MCF 10A (cell line): Measurements from ENCODE around the gene ZSWIM6. TPM values are rescaled to one million over a fixed set of nuclear protein-coding genes. Genes with fewer than 3 reads are reported as not detected.

Source experiments
- BruUV-seq: library from RNA; stranded (reverse); fragments of 400-500 nt; replicated peaks from 2 replicates; lab custom pipeline; 2021; lab: Mats Ljungman, UMichigan
- CTCF ChIA-PET: fragments of 300-600 bp; sonication (Branson Sonifier 250); formaldehyde crosslinking; extraction: SDS; loops from one replicate; lab custom pipeline; 2021; ENCODE audit warnings: antibody characterized with exemption, inconsistent platforms; lab: Yijun Ruan, JAX
- POLR2A ChIA-PET: fragments of 300-600, 350-650 bp; sonication (Branson Sonifier 250); formaldehyde crosslinking; extraction: SDS; loops from one replicate; lab custom pipeline; 2020; ENCODE audit warnings: antibody characterized with exemption, inconsistent platforms; lab: Yijun Ruan, JAX
- DNase-seq: peaks from one replicate; pipeline ENCODE4 v3.0.0-alpha.2; 2018; ENCODE audit not compliant: unreplicated experiment
- H3K27ac Mint-ChIP-seq: one replicate; pipeline ENCODE4 v1.8.0; 2022; ENCODE audit warnings: mild to moderate bottlenecking, low read depth, mixed read lengths; ENCODE audit not compliant: unreplicated experiment
- H3K27me3 Mint-ChIP-seq: one replicate; pipeline ENCODE4 v1.8.0; 2022; ENCODE audit warnings: mixed read lengths; ENCODE audit not compliant: insufficient read depth, unreplicated experiment
- H3K36me3 Mint-ChIP-seq: one replicate; pipeline ENCODE4 v1.8.0; 2022; ENCODE audit warnings: mild to moderate bottlenecking, moderate library complexity, mixed read lengths; ENCODE audit not compliant: insufficient read depth, unreplicated experiment
- H3K4me1 Mint-ChIP-seq: one replicate; pipeline ENCODE4 v1.8.0; 2022; ENCODE audit warnings: mixed read lengths; ENCODE audit not compliant: insufficient read depth, unreplicated experiment
- H3K4me3 Mint-ChIP-seq: one replicate; pipeline ENCODE4 v1.8.0; 2022; ENCODE audit warnings: mild to moderate bottlenecking, moderate library complexity, mixed read lengths; ENCODE audit not compliant: unreplicated experiment
- H3K9me3 Mint-ChIP-seq: one replicate; pipeline ENCODE4 v1.8.0; 2022; ENCODE audit warnings: mixed read lengths; ENCODE audit not compliant: unreplicated experiment
- intact Hi-C: fragments of 100-400 bp; cut with micrococcal nuclease; formaldehyde crosslinking; loops from 2 replicates; pipeline ENCODE4 v1.14.1; 2022
- total RNA-seq: library from RNA; stranded (reverse); gene quantifications from 2 replicates; pipeline ENCODE4 v1.2.3, GENCODE V29; 2022
- TF ChIP-seq, protein P1 (sequence below): fragments of 200-600 bp; IDR thresholded peaks from one replicate; pipeline ENCODE4 v1.8.0; 2022; ENCODE audit warnings: antibody characterized with exemption, mild to moderate bottlenecking; ENCODE audit not compliant: unreplicated experiment

Gene ZSWIM6
- total RNA-seq, 1 experiment from 2014 or later: 12.0 TPM

DNA sequence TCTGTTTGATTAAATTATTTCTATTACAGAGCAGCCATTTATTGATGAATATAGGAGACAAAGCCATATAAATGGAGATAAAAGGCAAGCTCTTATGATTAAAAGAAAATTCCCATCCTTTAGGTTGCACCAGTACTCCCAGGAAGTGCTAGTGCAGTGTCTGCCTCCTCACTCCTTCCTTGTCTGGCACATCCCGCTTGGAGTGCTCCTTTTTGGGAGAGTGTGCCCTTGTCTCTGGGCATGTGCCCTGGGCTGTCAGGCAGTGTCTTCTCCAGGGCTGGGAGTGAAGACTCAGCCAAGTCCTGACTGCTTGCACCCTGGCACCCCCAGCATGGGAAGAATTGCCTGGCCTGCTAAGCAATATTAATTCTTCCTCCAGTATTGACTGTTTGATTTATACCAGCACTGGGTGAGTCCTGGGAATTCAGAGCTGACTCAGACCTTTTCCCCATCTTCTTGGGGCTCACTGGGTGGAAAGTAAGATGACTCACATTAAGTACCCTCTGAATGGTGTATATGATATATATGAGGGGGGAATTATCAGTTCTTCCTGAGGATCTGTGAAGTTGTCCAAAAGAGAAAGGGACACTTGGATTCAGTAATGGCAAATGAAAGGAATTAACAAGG is 62.1 kb downstream of the ZSWIM6 start:
- intact Hi-C loops: no loop called here
- Mint-ChIP-seq H3K4me1 (peaks cover 12% of the 10 kb centered on the region), H3K9me3 (no peaks in the 10 kb centered on the region), H3K4me3 (no peak overlapping the region), H3K27me3 (no peaks in the 10 kb centered on the region), H3K27ac (no peak overlapping the region), H3K36me3 (peaks cover 20% of the 10 kb centered on the region)
- no TSS peak for BruUV-seq
- ChIA-PET CTCF (interaction anchor here (0.6 kb wide), 1 partner anchor 40 kb away, joined by 3 read pairs; no protein-coding TSS in a partner anchor), POLR2A (interaction anchor here (1.0 kb wide), 1 partner anchor 13 kb away, joined by 3 read pairs; no protein-coding TSS in a partner anchor)
- TF ChIP-seq, protein P1, sequence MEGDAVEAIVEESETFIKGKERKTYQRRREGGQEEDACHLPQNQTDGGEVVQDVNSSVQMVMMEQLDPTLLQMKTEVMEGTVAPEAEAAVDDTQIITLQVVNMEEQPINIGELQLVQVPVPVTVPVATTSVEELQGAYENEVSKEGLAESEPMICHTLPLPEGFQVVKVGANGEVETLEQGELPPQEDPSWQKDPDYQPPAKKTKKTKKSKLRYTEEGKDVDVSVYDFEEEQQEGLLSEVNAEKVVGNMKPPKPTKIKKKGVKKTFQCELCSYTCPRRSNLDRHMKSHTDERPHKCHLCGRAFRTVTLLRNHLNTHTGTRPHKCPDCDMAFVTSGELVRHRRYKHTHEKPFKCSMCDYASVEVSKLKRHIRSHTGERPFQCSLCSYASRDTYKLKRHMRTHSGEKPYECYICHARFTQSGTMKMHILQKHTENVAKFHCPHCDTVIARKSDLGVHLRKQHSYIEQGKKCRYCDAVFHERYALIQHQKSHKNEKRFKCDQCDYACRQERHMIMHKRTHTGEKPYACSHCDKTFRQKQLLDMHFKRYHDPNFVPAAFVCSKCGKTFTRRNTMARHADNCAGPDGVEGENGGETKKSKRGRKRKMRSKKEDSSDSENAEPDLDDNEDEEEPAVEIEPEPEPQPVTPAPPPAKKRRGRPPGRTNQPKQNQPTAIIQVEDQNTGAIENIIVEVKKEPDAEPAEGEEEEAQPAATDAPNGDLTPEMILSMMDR: no peak
- DNase-seq: no peak

DNA sequence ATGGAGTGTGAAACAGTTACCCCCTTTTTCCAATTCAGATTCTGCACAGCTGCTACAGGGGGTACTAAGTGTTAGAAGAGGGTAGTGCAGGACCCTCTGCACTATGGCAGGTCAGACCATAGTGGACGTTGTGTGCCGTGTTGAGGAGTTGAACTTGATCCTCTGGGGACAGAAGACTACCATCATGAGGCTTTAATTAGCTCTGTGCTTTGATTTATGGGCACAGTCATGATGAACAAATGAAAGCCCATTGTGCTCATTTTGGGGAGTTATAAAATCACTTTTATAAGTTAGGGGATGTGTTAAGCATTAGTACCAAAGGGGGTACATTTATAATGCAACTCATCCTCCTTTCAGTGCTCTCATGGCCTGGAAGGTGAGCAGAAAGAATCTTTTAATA is 62.7 kb downstream of the ZSWIM6 start:
- Mint-ChIP-seq H3K27ac (no peak overlapping the region), H3K4me1 (peaks cover 9% of the 10 kb centered on the region), H3K9me3 (no peaks in the 10 kb centered on the region), H3K27me3 (no peaks in the 10 kb centered on the region), H3K4me3 (no peak overlapping the region), H3K36me3 (peaks cover 19% of the 10 kb centered on the region)
- intact Hi-C loops: no loop called here
- DNase-seq: no peak
- TF ChIP-seq, protein P1: no peak
- no TSS peak for BruUV-seq
- ChIA-PET CTCF (interaction anchor here (0.6 to 0.7 kb wide), 2 partner anchors 40 to 176 kb away, joined by 3 to 5 read pairs; no protein-coding TSS in a partner anchor), POLR2A (interaction anchor here (1.3 kb wide), 1 partner anchor 13 kb away, joined by 3 read pairs; no protein-coding TSS in a partner anchor)

DNA sequence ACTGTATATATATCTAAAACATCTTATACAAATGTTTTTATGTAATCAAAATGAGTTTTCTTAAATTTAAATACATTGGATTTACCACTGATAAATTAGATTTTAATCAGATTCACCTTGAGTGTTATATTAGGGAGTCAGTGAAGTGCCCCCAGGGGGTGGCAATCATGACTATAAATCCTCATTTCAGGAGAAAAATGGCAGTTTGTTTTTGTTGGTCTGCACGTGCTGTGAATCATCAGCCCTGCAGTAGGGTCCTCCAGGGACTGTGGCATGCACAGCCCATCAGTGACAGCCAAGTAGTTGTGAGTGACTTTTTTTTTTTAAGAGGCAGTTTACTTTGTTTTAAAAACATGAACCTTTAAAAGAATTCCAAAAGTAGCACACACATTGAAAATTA is 65.2 kb downstream of the ZSWIM6 start:
- BruUV-seq: no TSS peak
- ChIA-PET POLR2A (no interaction called here), CTCF (no interaction called here)
- Mint-ChIP-seq H3K27me3 (no peaks in the 10 kb centered on the region), H3K4me1 (peaks cover 8% of the 10 kb centered on the region), H3K9me3 (no peaks in the 10 kb centered on the region), H3K36me3 (peaks cover 14% of the 10 kb centered on the region), H3K4me3 (no peak overlapping the region), H3K27ac (no peak overlapping the region)
- intact Hi-C loops: no loop called here
- TF ChIP-seq, protein P1: no peak
- DNase-seq: peak; percentile 16

DNA sequence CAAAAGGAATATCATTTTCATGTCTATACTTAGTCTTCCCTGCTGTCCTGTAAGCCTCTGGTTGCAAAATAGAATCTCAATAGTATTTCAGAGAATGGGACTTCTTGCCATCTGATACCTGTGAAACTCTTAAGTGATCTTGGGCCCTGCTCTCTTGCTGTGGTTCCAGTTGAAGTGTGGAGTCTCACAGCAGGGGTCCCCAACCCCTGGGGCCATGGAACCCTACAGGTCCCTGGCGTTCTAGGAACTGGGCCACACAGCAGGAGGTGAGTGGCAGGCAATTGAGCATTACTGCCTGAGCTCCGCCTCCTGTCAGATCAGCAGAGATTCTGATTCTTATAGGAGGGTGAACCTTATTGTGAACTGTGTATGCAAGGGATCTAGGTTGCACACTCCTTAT is 65.9 kb downstream of the ZSWIM6 start:
- Mint-ChIP-seq H3K27me3 (no peaks in the 10 kb centered on the region), H3K4me1 (peaks cover 10% of the 10 kb centered on the region), H3K4me3 (no peak overlapping the region), H3K27ac (no peak overlapping the region), H3K36me3 (peaks cover 14% of the 10 kb centered on the region), H3K9me3 (no peaks in the 10 kb centered on the region)
- POLR2A ChIA-PET: no interaction called here
- CTCF ChIA-PET: no interaction called here
- no TSS peak for BruUV-seq
- no peak for DNase-seq
- intact Hi-C loops: no loop called here
- TF ChIP-seq, protein P1: no peak
